Right ventricle myocardium superior (tissue), 1 donor: ENCODE data around the gene VARS2. TPM values are rescaled to one million over a fixed set of nuclear protein-coding genes. Genes with fewer than 3 reads are reported as not detected.
"Not testable (repeated sequence)": the region's sequence is repeated elsewhere in the genome, so short reads cannot be mapped to it uniquely, and the experiment has no call there.

ENCODE experiments used
- ATAC-seq: fragments of 200-7000 bp; cut with Tn5 transposase; one replicate; pipeline ENCODE4 v1.9.1; 2020; ENCODE audit warnings: mild to moderate bottlenecking; ENCODE audit not compliant: poor library complexity
- DNase-seq: peaks from one replicate; pipeline ENCODE4 v3.0.0-alpha.2; 2020
- intact Hi-C: fragments of 100-400 bp; cut with DNase I; formaldehyde crosslinking; loops from one replicate; pipeline ENCODE4 v1.11.2; 2022
- total RNA-seq: library from RNA; stranded (reverse); fragmentation: NEBNext Ultra II Directional; extraction: Animal tissue kit (Norgen Biotek cat#: 25700); gene quantifications from one replicate; pipeline ENCODE4 v1.2.1, GENCODE V29; 2021
- donor health status: DM: no; HTN: yes; CAD: no; lungs with severe emphysema.

VARS2 gene
- total RNA-seq, 1 donor from 2014 or later = 17.2 TPM

- intact Hi-C loops = loop anchor here (5.0 to 10.0 kb wide), 2 partner anchors 130 to 152 kb away; no protein-coding TSS in a partner anchor
- ATAC-seq (peak; percentile 5), DNase-seq (peak; percentile 33)
Measured at GRCh38 chr6:30914854-30915590, 984 bp downstream of the VARS2 start.

DNA sequence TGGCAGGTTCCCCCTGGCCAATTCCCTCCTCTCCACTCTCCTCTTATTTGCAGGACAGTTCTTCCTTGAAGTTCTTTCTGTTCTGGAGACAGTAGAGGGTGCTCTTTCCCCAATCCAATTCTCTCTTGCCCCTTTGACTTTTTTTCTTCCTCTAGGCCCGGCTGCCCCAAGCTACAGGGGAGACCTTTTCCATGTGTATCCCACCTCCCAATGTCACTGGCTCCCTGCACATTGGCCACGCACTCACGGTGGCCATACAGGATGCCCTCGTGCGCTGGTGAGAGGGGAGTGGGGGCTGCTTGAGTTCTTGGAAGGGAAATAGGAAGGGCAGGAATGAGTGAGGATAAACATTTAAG is 1.5 kb downstream of the VARS2 start:
- peak; percentile 44 for DNase-seq

GRCh38 chr6:30917041-30917440 is 3.0 kb downstream of the VARS2 start:
- peak; percentile 31 for DNase-seq
- intact Hi-C loops = loop anchor here (5.0 to 10.0 kb wide), 2 partner anchors 128 to 150 kb away; no protein-coding TSS in a partner anchor
- no peak for ATAC-seq

More for the DNA sequence above, 1.5 kb downstream of the VARS2 start:
- intact Hi-C loops = loop anchor here (5.0 to 10.0 kb wide), 2 partner anchors 129 to 152 kb away; no protein-coding TSS in a partner anchor
- peak; percentile 60 for ATAC-seq

DNA sequence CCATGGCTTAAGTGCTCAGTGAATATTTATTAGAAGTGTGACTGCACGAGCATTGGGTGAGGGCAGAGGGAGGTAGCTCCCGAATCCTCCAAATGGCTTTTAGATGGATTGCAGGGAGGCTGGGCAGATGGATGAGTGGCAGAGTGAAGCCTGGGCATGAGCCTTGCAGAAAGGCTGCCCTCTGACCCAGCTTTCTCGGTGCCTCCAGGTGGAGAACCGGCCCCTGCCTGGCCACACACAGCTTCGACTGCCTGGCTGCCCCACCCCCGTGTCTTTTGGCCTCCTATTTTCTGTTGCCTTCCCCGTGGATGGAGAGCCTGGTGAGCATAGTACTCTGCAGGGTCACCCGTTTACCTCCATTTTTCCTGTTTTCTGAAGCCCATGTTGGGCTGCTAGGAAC is 3.4 kb downstream of the VARS2 start:
- intact Hi-C loops = loop anchor here (5.0 to 10.0 kb wide), 2 partner anchors 127 to 150 kb away; no protein-coding TSS in a partner anchor
- peak; percentile 29 for DNase-seq
- no peak for ATAC-seq

- DNase-seq (peak; percentile 33), ATAC-seq (no peak)
- intact Hi-C loops = loop anchor here (5.0 to 10.0 kb wide), 2 partner anchors 126 to 149 kb away; no protein-coding TSS in a partner anchor
Measured at GRCh38 chr6:30918670-30919069, 4.6 kb downstream of the VARS2 start.

DNA sequence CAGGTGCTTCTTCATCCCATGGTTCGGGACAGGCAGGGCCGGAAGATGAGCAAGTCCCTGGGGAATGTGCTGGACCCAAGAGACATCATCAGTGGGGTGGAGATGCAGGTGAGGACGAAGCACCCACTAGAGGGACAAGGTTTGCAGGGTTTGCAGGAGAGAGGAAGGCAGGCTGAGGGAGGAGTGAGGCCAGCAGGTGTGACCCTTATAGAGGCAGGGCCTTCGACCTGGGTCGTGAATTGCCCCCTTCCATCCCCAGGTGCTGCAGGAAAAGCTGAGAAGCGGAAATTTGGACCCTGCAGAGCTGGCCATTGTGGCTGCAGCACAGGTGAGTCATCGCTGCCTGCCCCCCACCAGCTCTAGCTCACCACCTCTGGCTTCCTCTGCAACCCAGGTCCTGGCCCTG is 8.4 kb downstream of the VARS2 start:
- intact Hi-C loops = no loop called here
- DNase-seq (peak; percentile 20), ATAC-seq (no peak)

DNA sequence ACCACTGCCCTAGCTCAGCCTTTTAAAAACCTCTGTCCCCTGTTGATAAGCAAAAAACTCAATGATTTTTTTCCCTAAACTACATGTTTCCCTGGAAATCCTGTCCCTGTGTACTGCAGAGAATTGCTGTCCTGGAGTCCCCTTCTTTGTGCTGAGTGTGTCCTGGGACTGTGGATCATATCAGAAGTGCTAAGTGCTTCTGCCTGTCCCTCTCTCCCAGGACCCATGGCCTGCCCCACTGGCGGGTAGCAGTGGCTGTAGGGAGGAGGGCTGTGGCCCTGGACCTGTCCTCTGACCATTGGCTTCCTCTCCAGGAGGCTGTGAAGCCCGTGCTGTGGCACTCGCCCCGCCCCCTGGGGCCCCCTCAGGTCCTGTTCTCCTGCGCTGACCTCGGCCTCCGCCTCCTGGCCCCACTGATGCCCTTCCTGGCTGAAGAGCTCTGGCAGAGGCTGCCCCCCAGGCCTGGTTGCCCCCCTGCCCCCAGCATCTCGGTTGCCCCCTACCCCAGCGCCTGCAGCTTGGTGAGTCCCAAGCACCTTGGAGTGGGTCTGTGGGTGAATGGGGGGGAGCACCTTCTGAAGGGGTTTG is 10.1 kb downstream of the VARS2 start:
- intact Hi-C loops = not testable (repeated sequence)
- DNase-seq = peak; percentile 46
- peak; percentile 73 for ATAC-seq

- intact Hi-C loops = no loop called here
- ATAC-seq = peak; percentile 80
- DNase-seq = peak; percentile 59
Measured at GRCh38 chr6:30926644-30927043, 12.6 kb downstream of the VARS2 start.

GRCh38 chr6:30927080-30927479 is 13.0 kb downstream of the VARS2 start:
- ATAC-seq, intact Hi-C loops, DNase-seq: not testable (repeated sequence)

DNA sequence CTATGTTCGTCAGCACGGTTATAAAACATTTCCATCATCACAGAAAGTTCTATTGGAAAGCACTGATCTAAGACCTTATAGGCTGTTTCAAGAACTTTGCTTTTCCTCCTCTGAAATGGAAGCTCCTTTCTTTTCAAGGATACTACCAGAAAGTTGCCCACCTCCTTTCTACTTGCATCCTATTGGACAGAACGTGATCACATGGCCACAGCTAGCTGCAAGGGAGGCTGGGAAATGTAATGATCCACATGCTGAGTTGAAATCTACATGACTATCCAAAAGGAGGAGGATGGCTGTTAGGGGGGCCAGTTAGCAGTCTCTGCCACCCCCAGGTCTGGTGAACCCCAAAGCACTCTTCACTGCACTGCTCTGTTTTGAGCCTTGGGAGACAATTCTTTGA is 14.6 kb downstream of the VARS2 start:
- DNase-seq (no peak), ATAC-seq (no peak)
- intact Hi-C loops = no loop called here

- DNase-seq = no peak
- no peak for ATAC-seq
- intact Hi-C loops = no loop called here
Measured at GRCh38 chr6:30930506-30930905, 16.5 kb downstream of the VARS2 start.

- intact Hi-C loops = no loop called here
- DNase-seq = no peak
- ATAC-seq = no peak
Measured at GRCh38 chr6:30931272-30931671, 17.2 kb downstream of the VARS2 start.

GRCh38 chr6:30931969-30932645 is 18.1 kb downstream of the VARS2 start, which contains the start of gene SFTA2:
SFTA2 (minus strand) TSS chr6:30932170; CDS start chr6:30932096, 74 bp downstream.
- DNase-seq (no peak), ATAC-seq (no peak)
- intact Hi-C loops = no loop called here

DNA sequence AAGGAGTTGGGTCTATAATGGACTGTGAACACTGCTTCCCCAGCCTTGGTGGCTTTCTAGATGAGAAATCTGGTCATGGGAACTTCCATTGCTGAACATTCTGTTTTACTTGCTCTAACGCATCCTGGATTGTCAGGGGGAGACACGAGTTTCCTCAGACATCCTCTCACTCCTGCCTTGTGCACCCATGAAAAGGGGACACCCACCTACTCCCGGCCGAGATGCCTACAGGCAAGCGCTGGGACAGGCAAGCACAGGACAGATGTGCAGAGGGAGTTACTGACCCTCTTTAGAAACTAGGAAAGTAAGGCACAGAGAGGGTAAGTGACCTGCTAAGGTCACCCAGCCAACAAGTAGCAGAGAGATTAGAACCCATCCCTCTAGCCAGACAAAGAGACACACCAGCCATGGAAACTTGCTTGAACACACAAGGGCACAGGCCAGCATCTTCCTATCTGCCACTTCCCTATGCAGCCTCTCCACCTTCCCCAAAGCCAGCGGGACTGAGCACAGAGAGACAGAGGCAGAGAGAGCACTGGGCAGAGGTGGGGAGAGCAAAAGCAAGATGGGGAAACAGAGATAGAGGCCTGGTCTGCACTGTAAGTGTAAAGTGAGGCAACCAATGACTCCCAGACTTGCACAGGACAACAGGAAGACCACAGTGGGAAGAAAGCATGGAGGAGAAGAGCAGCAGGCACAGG is 18.8 kb downstream of the VARS2 start:
- intact Hi-C loops = no loop called here
- DNase-seq = no peak
- ATAC-seq = no peak

DNA sequence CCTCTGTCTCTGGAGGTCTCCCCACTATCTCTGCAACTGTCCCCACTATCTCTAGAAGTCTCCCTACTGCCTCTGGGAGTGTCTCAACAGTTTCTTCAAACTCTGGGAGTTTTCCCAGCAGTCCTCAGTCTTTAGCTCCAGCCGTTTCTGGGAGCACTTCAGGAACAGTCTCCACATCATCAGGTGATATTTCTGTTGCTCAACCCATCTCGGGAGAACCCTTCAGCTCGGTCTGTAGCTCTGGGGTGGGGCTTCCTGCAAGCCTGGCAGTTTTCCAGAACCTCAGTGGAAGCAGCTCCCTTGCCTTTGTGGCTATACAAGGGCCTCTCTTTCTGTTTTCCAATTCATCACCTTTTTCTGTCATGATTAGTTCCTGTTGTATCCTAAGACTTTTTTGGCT is 21.0 kb downstream of the VARS2 start:
- intact Hi-C loops = no loop called here
- no peak for DNase-seq
- no peak for ATAC-seq

DNA sequence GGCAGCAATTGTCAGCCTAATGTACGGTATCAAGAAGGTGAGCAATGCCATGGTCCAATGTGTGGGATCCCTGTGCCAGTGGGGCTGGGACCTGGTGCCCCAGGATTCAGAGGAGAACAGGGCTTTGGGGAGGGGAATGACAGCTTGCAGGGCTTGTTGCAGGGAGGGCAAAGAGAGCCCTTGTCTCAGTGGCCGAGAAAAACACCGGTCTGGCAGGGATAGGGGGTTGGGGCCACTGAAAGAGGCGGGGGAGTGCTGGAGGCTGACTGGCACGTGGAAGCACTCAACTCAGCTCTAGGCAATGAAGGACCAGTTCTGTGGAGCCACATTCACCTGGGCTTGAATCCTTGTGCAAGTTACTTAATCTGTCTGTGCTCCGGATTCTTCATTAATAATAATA is 23.2 kb downstream of the VARS2 start:
- DNase-seq (no peak), ATAC-seq (no peak)

DNA sequence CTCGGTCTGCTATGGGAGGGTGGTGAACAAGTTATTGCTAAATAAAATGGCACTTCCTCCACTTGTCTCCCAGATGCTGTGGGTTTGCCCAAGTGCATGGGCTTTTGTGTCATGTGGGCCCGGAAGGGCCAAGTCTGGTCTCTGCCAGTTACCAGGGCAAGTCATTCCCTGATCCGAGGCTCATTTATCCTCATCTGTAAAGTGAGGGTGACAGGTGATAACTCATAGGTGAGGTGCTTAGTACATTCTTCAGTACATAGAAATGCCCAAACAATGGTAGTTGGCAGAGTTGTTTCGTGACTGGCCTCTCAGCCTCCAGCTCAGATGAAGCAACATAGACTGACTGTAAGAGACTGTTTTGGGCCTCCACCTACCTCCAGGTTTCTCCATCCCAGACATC is 24.7 kb downstream of the VARS2 start:
- no peak for ATAC-seq
- no peak for DNase-seq
- intact Hi-C loops = no loop called here

More for the DNA sequence above, 23.2 kb downstream of the VARS2 start:
- intact Hi-C loops = no loop called here

GRCh38 chr6:30939473-30939872 is 25.4 kb downstream of the VARS2 start:
- intact Hi-C loops = no loop called here
- ATAC-seq = no peak
- DNase-seq = no peak
